Caco-2 (cell line): ENCODE measurements around the gene SQOR. TPM values are rescaled to one million over a fixed set of nuclear protein-coding genes. Genes with fewer than 3 reads are reported as not detected.

Experiments
- BruUV-seq: library from RNA; stranded (reverse); fragments of 400-500 nt; replicated peaks from 2 replicates; lab custom pipeline; 2021; lab: Mats Ljungman, UMichigan
- CTCF ChIA-PET: fragments of 300-600 bp; sonication (Branson Sonifier 250); formaldehyde crosslinking; loops from one replicate; lab custom pipeline; 2022; ENCODE audit warnings: antibody characterized with exemption; lab: Charles Lee
- POLR2A ChIA-PET: fragments of 300-600 bp; sonication (Branson Sonifier 250); formaldehyde crosslinking; loops from one replicate; lab custom pipeline; 2022; ENCODE audit warnings: antibody characterized with exemption; lab: Charles Lee
- DNase-seq, 2 experiments: peaks; one replicate each; pipeline versions ENCODE4 v3.0.0 to v3.0.0-alpha.2; 2020 to 2022
- H3K27me3 ChIP-seq: replicated peaks from 2 replicates; pipeline ENCODE4 v1.6.0; 2011; ENCODE audit warnings: low read length; ENCODE audit not compliant: control insufficient read depth, insufficient read depth
- H3K36me3 ChIP-seq: 2 replicates; pipeline ENCODE4 v1.5.1; 2011; ENCODE audit warnings: low read length; ENCODE audit not compliant: control insufficient read depth, insufficient read depth
- H3K4me1 ChIP-seq: fragments of 250-450 bp; sonication (Bioruptor Pico); 2 replicates; pipeline ENCODE4 v1.5.1; 2020; ENCODE audit warnings: mild to moderate bottlenecking
- H3K4me3 ChIP-seq: 2 replicates; pipeline ENCODE4 v1.5.1; 2011; ENCODE audit warnings: low read depth, mild to moderate bottlenecking, control low read depth, low read length
- H3K9me3 ChIP-seq: fragments of 250-450 bp; sonication (Bioruptor Pico); 2 replicates; pipeline ENCODE4 v1.5.1; 2020; ENCODE audit warnings: mild to moderate bottlenecking, moderate library complexity
- H3K27ac Mint-ChIP-seq: one replicate; pipeline ENCODE4 v1.8.0; 2022; ENCODE audit warnings: mixed read lengths; ENCODE audit not compliant: unreplicated experiment
- H3K27me3 Mint-ChIP-seq: one replicate; pipeline ENCODE4 v1.8.0; 2022; ENCODE audit warnings: mixed read lengths; ENCODE audit not compliant: insufficient read depth, unreplicated experiment
- H3K36me3 Mint-ChIP-seq: one replicate; pipeline ENCODE4 v1.8.0; 2022; ENCODE audit warnings: mild to moderate bottlenecking, mixed read lengths; ENCODE audit not compliant: insufficient read depth, unreplicated experiment
- H3K4me1 Mint-ChIP-seq: one replicate; pipeline ENCODE4 v1.8.0; 2022; ENCODE audit warnings: low read depth, mixed read lengths; ENCODE audit not compliant: unreplicated experiment
- H3K4me3 Mint-ChIP-seq: one replicate; pipeline ENCODE4 v1.8.0; 2022; ENCODE audit warnings: mild to moderate bottlenecking, moderate library complexity, mixed read lengths; ENCODE audit not compliant: unreplicated experiment
- H3K9me3 Mint-ChIP-seq: one replicate; pipeline ENCODE4 v1.8.0; 2022; ENCODE audit warnings: mixed read lengths; ENCODE audit not compliant: unreplicated experiment
- CTCF ChIP-seq, 2 experiments: fragments of 200-600 bp in 1 of 2; IDR thresholded peaks; 1 replicate in 1 of 2; 2 replicates in 1 of 2; pipeline versions ENCODE4 v1.5.1 to v1.8.0; 2011 to 2022; ENCODE audit warnings: antibody characterized with exemption in 1 of 2, control low read depth in 1 of 2, inconsistent platforms in 1 of 2, low read depth in 1 of 2, low read length in 1 of 2, mild to moderate bottlenecking in 1 of 2, moderate library complexity in 1 of 2; ENCODE audit not compliant: insufficient read depth in 1 of 2, severe bottlenecking in 1 of 2, unreplicated experiment in 1 of 2
- intact Hi-C: fragments of 100-400 bp; cut with micrococcal nuclease; formaldehyde crosslinking; loops from one replicate; pipeline ENCODE4 v1.10.0; 2022; ENCODE audit not compliant: unreplicated experiment
- total RNA-seq: library from RNA; stranded (reverse); gene quantifications from 2 replicates; pipeline ENCODE4 v1.2.3, GENCODE V29; 2022

SQOR gene
- total RNA-seq, 1 experiment from 2014 or later, result 5.0 TPM

- intact Hi-C loops, result no loop called here
- DNase-seq, result no peak
- Mint-ChIP-seq H3K27ac (no peak overlapping the region), H3K4me1 (no peaks in the 10 kb centered on the region), H3K4me3 (no peak overlapping the region), H3K36me3 (no peaks in the 10 kb centered on the region), H3K9me3 (no peaks in the 10 kb centered on the region), H3K27me3 (no peaks in the 10 kb centered on the region)
- BruUV-seq, result no TSS peak
- Histone ChIP-seq H3K9me3 (no peaks in the 10 kb centered on the region), H3K4me1 (no peaks in the 10 kb centered on the region), H3K36me3 (peaks cover 1% of the 10 kb centered on the region; the same call in 1 of the 2 replicates), H3K27me3 (no peaks in the 10 kb centered on the region), H3K4me3 (no peak overlapping the region)
- ChIA-PET POLR2A (no interaction called here), CTCF (no interaction called here)
- TF ChIP-seq CTCF (IDR thresholded peaks at IDR 0.05; ENCODE audit: insufficient read depth in 1 of 2, low read depth in 1 of 2, low read length in 1 of 2, severe bottlenecking in 1 of 2, unreplicated experiment in 1 of 2), result no peak
Measured at GRCh38 chr15:45667002-45667401, 32.2 kb downstream of the SQOR start.

- intact Hi-C loops, result no loop called here
- no peak overlapping the region for H3K27ac Mint-ChIP-seq
- no peaks in the 10 kb centered on the region for H3K27me3 ChIP-seq
- H3K36me3 ChIP-seq, result peaks cover 1% of the 10 kb centered on the region; the same call in 1 of the 2 replicates
- H3K9me3 Mint-ChIP-seq, result no peaks in the 10 kb centered on the region
- CTCF ChIA-PET, result no interaction called here
- H3K4me3 Mint-ChIP-seq, result no peak overlapping the region
- H3K27me3 Mint-ChIP-seq, result no peaks in the 10 kb centered on the region
- no peaks in the 10 kb centered on the region for H3K36me3 Mint-ChIP-seq
- H3K9me3 ChIP-seq, result no peaks in the 10 kb centered on the region
- no TSS peak for BruUV-seq
- no peaks in the 10 kb centered on the region for H3K4me1 ChIP-seq
- no peak overlapping the region for H3K4me3 ChIP-seq
- H3K4me1 Mint-ChIP-seq, result no peaks in the 10 kb centered on the region
- DNase-seq, result no peak
- TF ChIP-seq CTCF (IDR thresholded peaks at IDR 0.05; ENCODE audit: insufficient read depth in 1 of 2, low read depth in 1 of 2, low read length in 1 of 2, severe bottlenecking in 1 of 2, unreplicated experiment in 1 of 2), result no peak
- POLR2A ChIA-PET, result no interaction called here
Measured at GRCh38 chr15:45668386-45668785, 33.6 kb downstream of the SQOR start.

GRCh38 chr15:45669422-45669821 lies 34.6 kb downstream of the SQOR start:
- Histone ChIP-seq H3K4me3 (no peak overlapping the region), H3K9me3 (no peaks in the 10 kb centered on the region), H3K27me3 (no peaks in the 10 kb centered on the region), H3K36me3 (peaks cover 1% of the 10 kb centered on the region; the same call in 1 of the 2 replicates), H3K4me1 (no peaks in the 10 kb centered on the region)
- Mint-ChIP-seq H3K4me1 (no peaks in the 10 kb centered on the region), H3K4me3 (no peak overlapping the region), H3K27me3 (no peaks in the 10 kb centered on the region), H3K27ac (no peak overlapping the region), H3K36me3 (no peaks in the 10 kb centered on the region), H3K9me3 (no peaks in the 10 kb centered on the region)
- intact Hi-C loops, result no loop called here
- DNase-seq, result no peak
- TF ChIP-seq CTCF (IDR thresholded peaks at IDR 0.05; ENCODE audit: insufficient read depth in 1 of 2, low read depth in 1 of 2, low read length in 1 of 2, severe bottlenecking in 1 of 2, unreplicated experiment in 1 of 2), result no peak
- POLR2A ChIA-PET, result interaction anchor here (0.5 kb wide), 1 partner anchor 9 kb away, joined by 3 read pairs; no protein-coding TSS in a partner anchor
- CTCF ChIA-PET, result no interaction called here
- no TSS peak for BruUV-seq
